GM10248 (cell line): Measurements from ENCODE around the gene KIRREL3.

Experiments used
- CTCF ChIA-PET: fragments of 300-600 bp; sonication (Branson Sonifier 250); formaldehyde crosslinking; extraction: SDS; loops from one replicate; lab custom pipeline; 2021; ENCODE audit warnings: antibody characterized with exemption; lab: Yijun Ruan, JAX
- POLR2A ChIA-PET: fragments of 350-650 bp; sonication (Branson Sonifier 250); formaldehyde crosslinking; extraction: SDS; loops from one replicate; lab custom pipeline; 2020; ENCODE audit warnings: antibody characterized with exemption; lab: Yijun Ruan, JAX
- DNase-seq: peaks from one replicate; pipeline ENCODE4 v3.0.0; 2012; ENCODE audit errors: extremely low spot score
- TF ChIP-seq, protein P1 (sequence below): IDR thresholded peaks from 2 replicates; pipeline ENCODE4 v1.5.1; 2012; ENCODE audit warnings: mild to moderate bottlenecking, low read depth; ENCODE audit errors: extremely low read depth, missing control alignments, control extremely low read depth

Gene KIRREL3

GRCh38 chr11:127002669-127003259 is 2.2 kb upstream of the KIRREL3 start:
- CTCF ChIA-PET, result interaction anchor here (1.0 to 1.2 kb wide), 3 partner anchors 9 to 12 kb away, joined by 3 to 7 read pairs (median 4); no protein-coding TSS in a partner anchor
- TF ChIP-seq, protein P1, sequence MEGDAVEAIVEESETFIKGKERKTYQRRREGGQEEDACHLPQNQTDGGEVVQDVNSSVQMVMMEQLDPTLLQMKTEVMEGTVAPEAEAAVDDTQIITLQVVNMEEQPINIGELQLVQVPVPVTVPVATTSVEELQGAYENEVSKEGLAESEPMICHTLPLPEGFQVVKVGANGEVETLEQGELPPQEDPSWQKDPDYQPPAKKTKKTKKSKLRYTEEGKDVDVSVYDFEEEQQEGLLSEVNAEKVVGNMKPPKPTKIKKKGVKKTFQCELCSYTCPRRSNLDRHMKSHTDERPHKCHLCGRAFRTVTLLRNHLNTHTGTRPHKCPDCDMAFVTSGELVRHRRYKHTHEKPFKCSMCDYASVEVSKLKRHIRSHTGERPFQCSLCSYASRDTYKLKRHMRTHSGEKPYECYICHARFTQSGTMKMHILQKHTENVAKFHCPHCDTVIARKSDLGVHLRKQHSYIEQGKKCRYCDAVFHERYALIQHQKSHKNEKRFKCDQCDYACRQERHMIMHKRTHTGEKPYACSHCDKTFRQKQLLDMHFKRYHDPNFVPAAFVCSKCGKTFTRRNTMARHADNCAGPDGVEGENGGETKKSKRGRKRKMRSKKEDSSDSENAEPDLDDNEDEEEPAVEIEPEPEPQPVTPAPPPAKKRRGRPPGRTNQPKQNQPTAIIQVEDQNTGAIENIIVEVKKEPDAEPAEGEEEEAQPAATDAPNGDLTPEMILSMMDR, result no peak
- no peak for DNase-seq
- POLR2A ChIA-PET, result no interaction called here

GRCh38 chr11:127000981-127001380 is 411 bp upstream of the KIRREL3 start:
- TF ChIP-seq, protein P1, result no peak
- ChIA-PET CTCF (interaction anchor here (1.5 kb wide), 1 partner anchor 10 kb away, joined by 5 read pairs; no protein-coding TSS in a partner anchor), POLR2A (no interaction called here)
- no peak for DNase-seq

- ChIA-PET POLR2A (no interaction called here), CTCF (interaction anchor here (1.5 kb wide), 1 partner anchor 9 kb away, joined by 5 read pairs; no protein-coding TSS in a partner anchor)
- TF ChIP-seq, protein P1, result no peak
- no peak for DNase-seq
Measured at GRCh38 chr11:126999366-126999765, 1.2 kb downstream of the KIRREL3 start.

GRCh38 chr11:126997641-126998040 is 2.9 kb downstream of the KIRREL3 start:
- ChIA-PET POLR2A (no interaction called here), CTCF (no interaction called here)
- TF ChIP-seq, protein P1, result no peak
- DNase-seq, result no peak

GRCh38 chr11:126997196-126997595 is 3.4 kb downstream of the KIRREL3 start:
- POLR2A ChIA-PET, result no interaction called here
- TF ChIP-seq, protein P1, result no peak
- CTCF ChIA-PET, result interaction anchor here (12.5 kb wide), 1 partner anchor 280 kb away, joined by 141 read pairs; no protein-coding TSS in a partner anchor
- no peak for DNase-seq

GRCh38 chr11:126996036-126996804 is 4.3 kb downstream of the KIRREL3 start:
- POLR2A ChIA-PET, result no interaction called here
- CTCF ChIA-PET, result interaction anchor here (12.5 kb wide), 1 partner anchor 279 kb away, joined by 141 read pairs; no protein-coding TSS in a partner anchor

More at GRCh38 chr11:126996036-126996804, 4.3 kb downstream of the KIRREL3 start:
- DNase-seq, result no peak
- TF ChIP-seq, protein P1, result no peak
